Immature natural killer cell (primary cell): ENCODE measurements around the gene ATP2B3. TPM values are rescaled to one million over a fixed set of nuclear protein-coding genes. Genes with fewer than 3 reads are reported as not detected.

Source experiments
- DNase-seq, 3 donors: peaks; one replicate each; pipeline ENCODE4 v3.0.0; 2022; ENCODE audit warnings: mixed read lengths in 1 of 3
- H3K27ac Mint-ChIP-seq, 6 donors: one replicate each; pipeline ENCODE4 v1.8.0; 2020; ENCODE audit warnings: mixed read lengths in 6 of 6, mild to moderate bottlenecking in 5 of 6, inconsistent platforms in 4 of 6, moderate library complexity in 3 of 6
- H3K27me3 Mint-ChIP-seq, 3 donors: one replicate each; pipeline ENCODE4 v1.8.0; 2020 to 2021; ENCODE audit warnings: low read depth in 3 of 3, mild to moderate bottlenecking in 3 of 3, mixed read lengths in 3 of 3, moderate library complexity in 3 of 3, inconsistent platforms in 1 of 3
- H3K36me3 Mint-ChIP-seq, 3 donors: one replicate each; pipeline ENCODE4 v1.8.0; 2020; ENCODE audit warnings: mixed read lengths in 3 of 3, inconsistent platforms in 2 of 3, mild to moderate bottlenecking in 2 of 3
- H3K4me1 Mint-ChIP-seq, 2 donors: one replicate each; pipeline ENCODE4 v1.8.0; 2020; ENCODE audit warnings: inconsistent platforms in 2 of 2, mild to moderate bottlenecking in 2 of 2, mixed read lengths in 2 of 2, moderate library complexity in 1 of 2
- H3K4me3 Mint-ChIP-seq, 5 donors: one replicate each; pipeline ENCODE4 v1.8.0; 2020; ENCODE audit warnings: mild to moderate bottlenecking in 5 of 5, mixed read lengths in 5 of 5, inconsistent platforms in 3 of 5, moderate library complexity in 3 of 5
- H3K9me3 Mint-ChIP-seq, 6 donors: one replicate each; pipeline ENCODE4 v1.8.0; 2020; ENCODE audit warnings: mild to moderate bottlenecking in 6 of 6, mixed read lengths in 6 of 6, inconsistent platforms in 4 of 6, moderate library complexity in 3 of 6
- polyA plus RNA-seq, 3 donors: library from polyadenylated mRNA; unstranded; fragments of 300-500 nt; fragmentation: Illumina TruSeq; gene quantifications; one replicate each; pipeline ENCODE4 v1.2.3, GENCODE V29; 2021

Gene ATP2B3
- polyA plus RNA-seq, 3 donors from 2014 or later = not detected

DNA sequence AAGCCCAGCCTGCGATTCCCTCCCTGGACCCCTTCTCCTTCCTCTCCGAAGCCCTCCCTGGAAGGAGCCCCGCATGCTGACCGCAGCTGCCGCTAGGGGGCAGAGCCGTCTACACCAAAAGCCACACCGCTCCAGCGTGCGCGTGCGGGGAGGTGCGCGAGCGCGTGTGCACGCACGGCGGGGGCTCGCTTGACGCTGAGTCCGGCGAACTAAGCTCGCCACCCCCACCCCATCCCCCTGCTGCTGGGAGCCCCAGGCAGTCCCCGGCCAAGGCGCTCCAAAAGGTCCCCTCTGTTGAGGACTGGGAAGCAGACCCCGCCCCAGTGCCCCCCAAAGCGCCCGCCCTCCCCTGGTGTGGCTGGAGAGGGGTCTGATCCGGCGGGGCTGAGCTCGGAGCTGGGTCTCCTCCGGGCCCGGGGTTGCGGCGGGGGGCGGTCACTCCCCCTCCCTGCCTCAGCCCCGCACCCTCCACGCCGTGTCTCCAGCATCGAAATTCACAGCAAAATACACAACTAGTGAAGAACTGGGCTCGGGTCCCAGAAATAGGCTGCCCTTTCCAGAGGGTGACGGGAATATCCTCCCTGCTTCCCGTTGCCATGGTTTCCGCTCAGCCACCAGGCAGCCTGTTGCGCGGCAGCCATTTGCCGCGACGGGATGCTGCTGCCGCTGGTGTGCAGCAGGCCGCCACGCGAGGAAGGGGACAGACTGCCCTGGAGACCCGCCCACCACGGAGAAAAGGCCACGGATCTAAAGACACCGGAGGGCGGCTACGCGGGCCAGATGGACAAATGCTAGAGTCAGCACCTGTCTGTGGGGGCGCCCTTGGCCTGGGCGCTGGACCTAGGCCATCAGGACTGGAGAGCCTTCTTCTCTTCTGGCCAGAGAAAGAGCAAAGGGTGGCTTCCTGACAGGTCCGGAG is 92.7 kb downstream of the ATP2B3 start:
- peak overlapping the region; percentile 77 to 89 (median 81) for H3K4me3 Mint-ChIP-seq
- H3K9me3 Mint-ChIP-seq = no peaks in the 10 kb centered on the region
- peaks cover 0 to 2% of the 10 kb centered on the region in 2 donors for H3K4me1 Mint-ChIP-seq
- DNase-seq = peak; percentile 73 to 76 (median 73)
- peaks cover 0 to 7% (median 4%) of the 10 kb centered on the region in 3 donors for H3K27me3 Mint-ChIP-seq
- no peaks in the 10 kb centered on the region for H3K36me3 Mint-ChIP-seq
- peak overlapping the region in 5 of 6 donors; percentile 5 to 86 (median 79) for H3K27ac Mint-ChIP-seq

DNA sequence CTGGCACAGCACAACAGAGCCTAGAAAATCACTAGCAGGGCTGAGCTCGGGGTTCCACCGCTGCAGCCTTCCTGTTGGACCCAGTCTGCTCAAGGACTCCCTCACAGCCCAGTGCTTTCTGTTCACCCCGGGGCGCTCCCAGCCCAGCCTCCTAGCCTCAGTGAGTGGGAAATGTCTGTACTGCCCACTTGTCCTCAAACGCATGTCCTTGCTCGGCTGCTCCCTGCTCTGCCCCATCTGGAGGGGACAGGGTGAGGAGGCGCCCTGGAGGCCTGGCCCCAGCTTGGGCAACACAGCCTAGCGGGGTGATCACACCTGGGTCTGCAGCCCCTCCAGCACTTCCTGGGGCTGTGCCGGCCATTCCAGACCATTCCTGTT is 93.4 kb downstream of the ATP2B3 start:
- DNase-seq = no peak
- Mint-ChIP-seq H3K27me3 (peaks cover 0 to 7% (median 4%) of the 10 kb centered on the region in 3 donors), H3K36me3 (no peaks in the 10 kb centered on the region), H3K4me3 (peak overlapping the region; percentile 77 to 89 (median 81)), H3K27ac (peak overlapping the region in 1 of 6 donors; percentile 79), H3K4me1 (peaks cover 0 to 2% of the 10 kb centered on the region in 2 donors), H3K9me3 (no peaks in the 10 kb centered on the region)

GRCh38 chrX:153611298-153612095 is 94.1 kb downstream of the ATP2B3 start:
- no peak for DNase-seq
- Mint-ChIP-seq H3K36me3 (no peaks in the 10 kb centered on the region), H3K9me3 (no peaks in the 10 kb centered on the region), H3K4me3 (peak overlapping the region in 2 of 5 donors; percentile 36 to 37), H3K27ac (no peak overlapping the region), H3K27me3 (peaks cover 4 to 7% (median 6%) of the 10 kb centered on the region in 3 donors), H3K4me1 (peaks cover 0 to 2% of the 10 kb centered on the region in 2 donors)

GRCh38 chrX:153612413-153612812 is 95.0 kb downstream of the ATP2B3 start:
- no peak overlapping the region for H3K4me3 Mint-ChIP-seq
- no peaks in the 10 kb centered on the region for H3K36me3 Mint-ChIP-seq
- H3K27ac Mint-ChIP-seq = no peak overlapping the region
- DNase-seq = no peak
- H3K4me1 Mint-ChIP-seq = peaks cover 0 to 2% of the 10 kb centered on the region in 2 donors
- H3K27me3 Mint-ChIP-seq = peaks cover 4 to 7% (median 4%) of the 10 kb centered on the region in 3 donors
- no peaks in the 10 kb centered on the region for H3K9me3 Mint-ChIP-seq

DNA sequence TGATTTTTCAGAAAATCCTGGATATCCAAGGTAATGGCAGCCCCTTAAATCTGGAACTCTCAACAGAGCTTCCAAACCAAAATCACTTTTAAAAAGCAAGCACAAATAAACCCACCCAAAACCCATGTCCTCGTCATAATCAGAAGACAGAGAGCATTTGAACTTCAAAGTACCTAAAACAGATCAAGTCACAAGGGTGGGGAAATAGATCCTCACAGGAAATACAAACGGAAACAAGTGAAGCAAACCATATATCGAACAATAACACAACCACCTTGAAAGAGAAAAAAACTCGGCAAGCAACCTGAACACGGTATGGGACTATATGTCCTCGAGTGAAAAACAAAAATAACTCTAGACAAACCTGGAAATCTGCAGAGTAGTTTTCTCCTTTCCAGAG is 97.4 kb downstream of the ATP2B3 start:
- DNase-seq = no peak
- H3K4me1 Mint-ChIP-seq = peaks cover 0 to 2% of the 10 kb centered on the region in 2 donors

GRCh38 chrX:153620576-153620975 is 103.1 kb downstream of the ATP2B3 start:
- H3K9me3 Mint-ChIP-seq = no peaks in the 10 kb centered on the region
- H3K4me3 Mint-ChIP-seq = no peak overlapping the region
- H3K4me1 Mint-ChIP-seq = no peaks in the 10 kb centered on the region
- peaks cover 0 to 14% (median 5%) of the 10 kb centered on the region in 3 donors for H3K27me3 Mint-ChIP-seq
- no peaks in the 10 kb centered on the region for H3K36me3 Mint-ChIP-seq
- no peak for DNase-seq
- no peak overlapping the region for H3K27ac Mint-ChIP-seq

More for the DNA sequence above, 97.4 kb downstream of the ATP2B3 start:
- no peaks in the 10 kb centered on the region for H3K9me3 Mint-ChIP-seq
- H3K27me3 Mint-ChIP-seq = peaks cover 6 to 14% (median 7%) of the 10 kb centered on the region in 3 donors
- H3K27ac Mint-ChIP-seq = no peak overlapping the region
- H3K36me3 Mint-ChIP-seq = no peaks in the 10 kb centered on the region
- no peak overlapping the region for H3K4me3 Mint-ChIP-seq

DNA sequence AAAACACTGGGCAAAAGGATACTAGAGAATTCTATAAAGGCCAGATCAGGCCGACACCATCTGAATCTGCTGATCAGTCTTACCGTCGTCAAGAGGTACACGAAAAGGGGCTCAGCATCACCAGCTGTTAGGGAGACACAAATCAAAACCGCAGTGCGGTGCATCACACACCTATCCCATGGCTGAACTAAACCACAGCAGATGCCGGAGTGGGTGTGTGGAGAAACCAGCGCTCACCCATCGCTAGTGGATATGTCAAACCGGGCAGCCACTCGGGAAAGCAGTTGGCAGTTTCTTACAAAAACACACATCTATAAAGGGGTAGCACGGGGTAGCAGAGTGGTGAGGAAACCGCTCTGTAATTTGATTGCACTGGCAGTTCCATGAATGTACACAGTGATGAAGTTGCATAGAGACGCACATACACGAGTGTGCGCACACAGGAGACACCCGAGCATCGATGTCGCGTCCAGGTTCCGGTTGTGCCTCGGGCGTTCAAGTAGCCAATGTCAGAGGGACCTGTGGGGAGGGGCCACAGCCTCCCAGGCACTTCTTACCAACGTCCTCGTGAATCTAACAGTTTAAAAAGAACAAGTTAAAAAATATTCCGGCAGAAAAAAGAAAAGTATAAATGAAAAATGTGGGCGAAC is 104.6 kb downstream of the ATP2B3 start:
- no peaks in the 10 kb centered on the region for H3K36me3 Mint-ChIP-seq
- no peaks in the 10 kb centered on the region for H3K4me1 Mint-ChIP-seq
- peaks cover 0 to 10% (median 3%) of the 10 kb centered on the region in 3 donors for H3K27me3 Mint-ChIP-seq
- H3K27ac Mint-ChIP-seq = no peak overlapping the region
- H3K9me3 Mint-ChIP-seq = peaks cover 0 to under 1% (median 0%) of the 10 kb centered on the region in 6 donors
- no peak for DNase-seq
- no peak overlapping the region for H3K4me3 Mint-ChIP-seq

GRCh38 chrX:153622661-153623309 is 105.3 kb downstream of the ATP2B3 start:
- H3K4me1 Mint-ChIP-seq = no peaks in the 10 kb centered on the region
- peaks cover 0 to 9% (median 3%) of the 10 kb centered on the region in 3 donors for H3K27me3 Mint-ChIP-seq
- H3K4me3 Mint-ChIP-seq = no peak overlapping the region
- no peak for DNase-seq
- no peak overlapping the region for H3K27ac Mint-ChIP-seq
- peaks cover 0 to 2% (median 0%) of the 10 kb centered on the region in 6 donors for H3K9me3 Mint-ChIP-seq
- no peaks in the 10 kb centered on the region for H3K36me3 Mint-ChIP-seq

DNA sequence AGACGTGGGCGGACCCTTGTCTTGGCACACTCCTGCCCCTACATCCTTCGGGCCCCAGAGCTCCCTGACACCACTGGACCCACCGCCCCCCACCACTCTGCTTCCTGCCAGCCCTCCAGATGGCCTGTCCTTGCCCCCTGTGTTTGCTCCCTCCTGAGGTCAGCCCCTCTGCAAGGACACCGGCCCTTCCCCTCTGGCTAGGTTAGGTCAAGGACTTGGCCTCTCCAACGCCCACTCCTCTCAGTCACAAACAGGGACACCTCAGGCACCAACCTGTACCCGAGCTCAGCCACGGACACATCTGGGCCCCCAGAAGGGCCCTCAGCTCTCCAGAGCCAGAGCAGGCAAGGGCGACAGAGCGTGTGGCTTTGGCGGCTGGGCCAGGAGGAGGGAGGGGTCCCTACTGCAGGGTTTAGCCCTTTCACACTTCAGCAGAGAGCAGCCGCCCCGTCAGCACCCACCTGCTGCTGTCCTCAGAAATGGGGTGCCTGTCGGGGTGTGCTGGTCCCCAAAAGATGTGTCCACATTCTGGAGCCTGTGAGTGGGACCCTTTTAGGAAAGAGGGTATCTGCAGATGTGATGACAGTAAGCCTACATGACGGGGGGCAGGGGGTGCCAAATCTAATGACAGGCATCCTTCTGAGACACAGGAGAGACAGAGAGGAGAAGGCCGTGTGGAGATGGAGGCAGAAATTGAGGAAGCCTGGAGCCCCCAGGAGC is 106.0 kb downstream of the ATP2B3 start:
- Mint-ChIP-seq H3K27ac (no peak overlapping the region), H3K9me3 (peaks cover 0 to 2% (median 0%) of the 10 kb centered on the region in 6 donors), H3K36me3 (no peaks in the 10 kb centered on the region), H3K4me1 (no peaks in the 10 kb centered on the region), H3K4me3 (no peak overlapping the region), H3K27me3 (peaks cover 0 to 3% (median 1%) of the 10 kb centered on the region in 3 donors)
- no peak for DNase-seq

DNA sequence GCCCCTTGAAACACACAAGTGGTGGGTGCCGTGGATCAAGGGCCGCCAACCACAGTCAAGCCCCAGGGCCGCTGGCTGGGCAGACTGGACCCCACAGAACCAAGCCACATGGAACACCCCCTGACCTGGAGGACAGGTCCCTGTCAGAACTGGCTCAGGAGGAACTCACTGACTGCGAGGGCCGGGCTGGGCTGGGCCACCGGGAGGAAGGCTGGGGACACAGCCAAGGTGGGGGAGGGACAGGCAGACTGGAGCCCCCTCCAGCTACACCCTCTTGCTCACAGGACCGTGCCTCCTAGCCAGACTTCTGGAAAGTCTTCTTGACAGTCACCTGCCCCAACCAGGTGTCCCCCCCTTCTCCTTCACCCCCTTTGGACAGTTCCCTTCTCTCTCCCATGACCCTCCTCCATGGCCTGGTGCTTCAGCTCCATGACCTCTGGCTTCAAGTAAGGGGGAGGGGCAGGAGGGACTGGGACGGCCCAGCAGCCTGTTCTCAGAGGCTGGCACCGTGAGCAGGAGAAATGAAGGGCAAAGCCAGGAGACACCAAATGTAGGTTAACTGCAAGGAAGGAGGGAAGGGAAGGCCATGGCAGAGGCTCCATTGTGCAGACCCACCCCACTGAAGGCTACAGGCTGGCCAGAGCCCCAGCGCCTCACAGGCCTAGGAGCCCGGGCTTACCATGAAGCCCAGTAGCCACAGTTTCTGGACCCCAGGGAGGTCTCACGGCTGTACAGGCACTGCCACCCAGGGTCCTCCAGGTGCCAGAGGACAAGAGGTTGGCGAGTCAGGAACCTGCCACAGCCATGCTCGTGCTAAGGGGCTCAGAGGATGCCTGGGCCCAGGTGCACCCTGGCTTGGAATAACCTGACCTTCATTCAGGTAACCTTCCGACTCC is 107.0 kb downstream of the ATP2B3 start:
- DNase-seq = no peak
- Mint-ChIP-seq H3K27ac (no peak overlapping the region), H3K4me1 (no peaks in the 10 kb centered on the region), H3K27me3 (no peaks in the 10 kb centered on the region), H3K9me3 (peaks cover 0 to 2% (median 0%) of the 10 kb centered on the region in 6 donors), H3K36me3 (no peaks in the 10 kb centered on the region), H3K4me3 (no peak overlapping the region)

- H3K4me3 Mint-ChIP-seq = no peak overlapping the region
- H3K9me3 Mint-ChIP-seq = peaks cover 0 to 2% (median 0%) of the 10 kb centered on the region in 6 donors
- DNase-seq = no peak
- no peak overlapping the region for H3K27ac Mint-ChIP-seq
- peaks cover 0 to under 1% (median 0%) of the 10 kb centered on the region in 3 donors for H3K27me3 Mint-ChIP-seq
- H3K36me3 Mint-ChIP-seq = no peaks in the 10 kb centered on the region
- no peaks in the 10 kb centered on the region for H3K4me1 Mint-ChIP-seq
Measured at GRCh38 chrX:153625271-153626024, 108.0 kb downstream of the ATP2B3 start.
